HCT116 (cell line): Measurements from ENCODE around the gene IL22RA1. TPM values are rescaled to one million over a fixed set of nuclear protein-coding genes. Genes with fewer than 3 reads are reported as not detected.

ENCODE experiments used
- ATAC-seq: fragments of 200-7000 bp; cut with Tn5 transposase; 2 replicates; pipeline ENCODE4 v1.9.1; 2020; ENCODE audit warnings: mild to moderate bottlenecking, moderate library complexity
- BruUV-seq: library from RNA; stranded (reverse); fragments of 400-500 nt; replicated peaks from 2 replicates; lab custom pipeline; 2021; lab: Mats Ljungman, UMichigan
- CTCF ChIA-PET: fragments of 300-600 bp; sonication (Branson Sonifier 250); formaldehyde crosslinking; loops from one replicate; lab custom pipeline; 2021; ENCODE audit warnings: antibody characterized with exemption; lab: Charles Lee
- POLR2A ChIA-PET: fragments of 300-600, 350-600 bp; sonication (Branson Sonifier 250); formaldehyde crosslinking; loops from one replicate; lab custom pipeline; 2021; ENCODE audit warnings: antibody characterized with exemption; lab: Charles Lee
- RAD21 ChIA-PET, 2 experiments: fragments of 300-600 bp; sonication (Branson Sonifier 250); formaldehyde crosslinking; loops; one replicate each; lab custom pipeline; 2023; ENCODE audit warnings: low total read pairs in 2 of 2; ENCODE audit not compliant: uncharacterized antibody in 2 of 2, unreplicated experiment in 2 of 2, low non-redundant PET in 1 of 2; lab: Charles Lee
- DNase-seq: peaks from one replicate; pipeline ENCODE4 v3.0.0-alpha.2; 2010; ENCODE audit warnings: low read depth, low spot score
- H2AFZ ChIP-seq: fragments of 200-600 bp; shearing (Covaris generic), sonication (generic); 2 replicates; pipeline ENCODE4 v1.6.1; 2017; ENCODE audit warnings: low read depth, mixed run types, mixed read lengths, antibody characterized with exemption, low read length; ENCODE audit not compliant: poor library complexity, severe bottlenecking
- H3K27ac ChIP-seq: 2 replicates; pipeline ENCODE4 v1.5.1; 2012; ENCODE audit warnings: low read depth, low read length
- H3K27me3 ChIP-seq: fragments of 200-600 bp; sonication (generic); 2 replicates; pipeline ENCODE4 v1.6.1; 2016; ENCODE audit warnings: mixed run types, low read length, mixed read lengths; ENCODE audit not compliant: insufficient read depth
- H3K36me3 ChIP-seq, 2 experiments: fragments of 200-500 bp in 1 of 2; fragments of 200-600 bp in 1 of 2; sonication (Bioruptor generic) in 1 of 2; sonication (generic) in 1 of 2; 2 replicates each; pipeline versions ENCODE4 v1.5.1 to v1.6.1; 2014 to 2016; ENCODE audit warnings: low read length in 2 of 2, inconsistent platforms in 1 of 2, mixed read lengths in 1 of 2, mixed run types in 1 of 2; ENCODE audit not compliant: insufficient read depth in 2 of 2, control insufficient read depth in 1 of 2
- H3K4me1 ChIP-seq, 2 experiments: fragments of 200-600 bp in 1 of 2; sonication (generic) in 1 of 2; 2 replicates each; pipeline versions ENCODE4 v1.5.1 to v1.6.1; 2012 to 2017; ENCODE audit warnings: low read length in 2 of 2, inconsistent platforms in 1 of 2, mild to moderate bottlenecking in 1 of 2, mixed read lengths in 1 of 2, mixed run types in 1 of 2, moderate library complexity in 1 of 2; ENCODE audit not compliant: insufficient read depth in 2 of 2, control insufficient read depth in 1 of 2
- H3K4me2 ChIP-seq: fragments of 200-600 bp; sonication (generic); 2 replicates; pipeline ENCODE4 v1.6.1; 2017; ENCODE audit warnings: mixed run types, low read length, mixed read lengths
- H3K4me3 ChIP-seq, 2 experiments: fragments of 200-600 bp in 1 of 2; sonication (generic) in 1 of 2; replicated peaks in 1 of 2; 2 replicates each; pipeline ENCODE4 v1.5.1; 2011 to 2016; ENCODE audit warnings: low read length in 2 of 2, control low read depth in 1 of 2, low read depth in 1 of 2, mild to moderate bottlenecking in 1 of 2, mixed read lengths in 1 of 2, mixed run types in 1 of 2
- H3K79me2 ChIP-seq: fragments of 200-600 bp; sonication (generic); 2 replicates; pipeline ENCODE4 v1.6.1; 2017; ENCODE audit warnings: mild to moderate bottlenecking, mixed run types, low read length, moderate library complexity, mixed read lengths; ENCODE audit not compliant: insufficient read depth
- H3K9ac ChIP-seq: fragments of 200-600 bp; sonication (generic); 2 replicates; pipeline ENCODE4 v1.6.1; 2016; ENCODE audit warnings: low read length, mixed read lengths
- H3K9me2 ChIP-seq: fragments of 200-600 bp; sonication (generic), shearing (Covaris generic); 2 replicates; pipeline ENCODE4 v1.6.1; 2017; ENCODE audit warnings: mixed run types, mild to moderate bottlenecking, moderate library complexity; ENCODE audit not compliant: insufficient read depth
- H3K9me3 ChIP-seq, 2 experiments: fragments of 200-500 bp in 1 of 2; fragments of 200-600 bp in 1 of 2; sonication (Bioruptor generic) in 1 of 2; sonication (generic) in 1 of 2; 2 replicates each; pipeline ENCODE4 v1.6.1; 2014 to 2017; ENCODE audit warnings: low read length in 2 of 2, mixed read lengths in 2 of 2, inconsistent platforms in 1 of 2, low read depth in 1 of 2, mild to moderate bottlenecking in 1 of 2, mixed run types in 1 of 2, moderate library complexity in 1 of 2; ENCODE audit not compliant: control insufficient read depth in 1 of 2, insufficient read depth in 1 of 2
- H4K20me1 ChIP-seq: fragments of 200-600 bp; sonication (generic), shearing (Covaris generic); 2 replicates; pipeline ENCODE4 v1.6.1; 2017; ENCODE audit warnings: mixed run types, mild to moderate bottlenecking, moderate library complexity; ENCODE audit not compliant: insufficient read depth
- EGR1 ChIP-seq: IDR thresholded peaks from 2 replicates; pipeline ENCODE4 v1.6.1; 2012; ENCODE audit warnings: low read depth
- RAD21 ChIP-seq: IDR thresholded peaks from 2 replicates; pipeline ENCODE4 v1.6.1; 2012; ENCODE audit warnings: low read depth, mild to moderate bottlenecking
- SIN3A ChIP-seq: IDR thresholded peaks from 2 replicates; pipeline ENCODE4 v1.6.1; 2012; ENCODE audit warnings: low read depth
- SRF ChIP-seq: IDR thresholded peaks from 2 replicates; pipeline ENCODE4 v1.6.1; 2012; ENCODE audit warnings: low read depth
- YY1 ChIP-seq: IDR thresholded peaks from 2 replicates; pipeline ENCODE4 v1.6.1; 2011; ENCODE audit warnings: low read length, low read depth, moderate library complexity, mild to moderate bottlenecking; ENCODE audit not compliant: insufficient replicate concordance; ENCODE audit errors: extremely low read depth
- intact Hi-C: fragments of 100-400 bp; cut with micrococcal nuclease; formaldehyde crosslinking; loops from 2 replicates; pipeline ENCODE4 v1.10.0; 2022
- total RNA-seq: library from RNA; stranded (reverse); gene quantifications from one replicate; pipeline ENCODE4 v1.2.1, GENCODE V29; 2021; ENCODE audit not compliant: unreplicated experiment
- TF ChIP-seq, protein P1 (sequence below): IDR thresholded peaks from 2 replicates; pipeline ENCODE4 v1.6.1; 2012; ENCODE audit warnings: low read depth

The IL22RA1 gene
- total RNA-seq, 1 experiment from 2014 or later = 2.1 TPM

DNA sequence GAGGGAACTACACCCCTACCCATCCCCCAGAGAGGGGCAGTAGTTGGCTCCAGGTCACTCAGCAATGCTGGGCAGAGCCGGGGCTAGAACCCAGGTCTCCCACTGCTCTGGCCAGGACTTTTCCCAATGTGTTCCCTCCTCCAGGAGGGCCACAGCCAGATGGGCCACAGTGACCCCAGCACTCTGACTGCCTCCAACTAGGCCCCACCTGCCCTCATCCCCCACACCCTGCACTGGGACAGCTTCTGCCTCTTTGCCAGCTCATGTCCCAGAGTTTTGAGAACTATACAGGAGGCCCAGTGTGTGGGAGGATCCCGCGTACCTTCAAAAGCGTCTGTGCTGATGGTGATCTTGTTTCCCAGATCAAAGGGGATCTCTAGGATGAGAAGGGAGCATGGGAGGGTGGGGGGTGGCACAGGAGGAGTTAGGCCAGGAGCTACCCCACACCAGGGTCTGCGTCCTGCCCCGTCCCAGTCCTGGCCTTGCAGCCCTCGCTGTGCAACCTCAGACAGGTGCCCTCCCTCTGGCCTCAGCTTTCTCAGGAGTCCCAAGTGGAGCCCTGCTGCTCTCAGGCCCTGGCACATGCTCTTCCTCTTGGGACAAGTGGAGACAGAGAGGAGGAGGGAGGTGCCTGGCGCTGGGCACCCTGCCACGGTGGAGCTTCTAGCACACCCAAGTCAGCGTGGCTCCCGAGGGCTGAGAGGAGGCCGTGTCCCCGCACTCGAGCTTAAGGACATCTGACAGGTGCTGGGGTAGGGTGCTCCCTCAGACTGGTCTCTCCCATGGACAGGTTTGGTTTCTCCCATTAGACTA lies 53.0 kb downstream of the IL22RA1 start:
- Histone ChIP-seq H3K36me3 (no peaks in the 10 kb centered on the region), H3K9me3 (no peaks in the 10 kb centered on the region), H3K27me3 (no peaks in the 10 kb centered on the region), H3K4me3 (no peak overlapping the region), H3K4me2 (no peak overlapping the region), H3K79me2 (no peaks in the 10 kb centered on the region), H3K9ac (no peak overlapping the region), H4K20me1 (no peaks in the 10 kb centered on the region), H2AFZ (no peak overlapping the region), H3K27ac (no peak overlapping the region), H3K4me1 (no peaks in the 10 kb centered on the region), H3K9me2 (no peaks in the 10 kb centered on the region)
- ChIA-PET POLR2A (no interaction called here), CTCF (no interaction called here), RAD21 (no interaction called here)
- intact Hi-C loops = no loop called here
- no peak for DNase-seq
- BruUV-seq = no TSS peak
- no peak for ATAC-seq
- no peak for TF ChIP-seq SRF
- TF ChIP-seq EGR1 = no peak
- TF ChIP-seq YY1 = no peak
- TF ChIP-seq, protein P1, sequence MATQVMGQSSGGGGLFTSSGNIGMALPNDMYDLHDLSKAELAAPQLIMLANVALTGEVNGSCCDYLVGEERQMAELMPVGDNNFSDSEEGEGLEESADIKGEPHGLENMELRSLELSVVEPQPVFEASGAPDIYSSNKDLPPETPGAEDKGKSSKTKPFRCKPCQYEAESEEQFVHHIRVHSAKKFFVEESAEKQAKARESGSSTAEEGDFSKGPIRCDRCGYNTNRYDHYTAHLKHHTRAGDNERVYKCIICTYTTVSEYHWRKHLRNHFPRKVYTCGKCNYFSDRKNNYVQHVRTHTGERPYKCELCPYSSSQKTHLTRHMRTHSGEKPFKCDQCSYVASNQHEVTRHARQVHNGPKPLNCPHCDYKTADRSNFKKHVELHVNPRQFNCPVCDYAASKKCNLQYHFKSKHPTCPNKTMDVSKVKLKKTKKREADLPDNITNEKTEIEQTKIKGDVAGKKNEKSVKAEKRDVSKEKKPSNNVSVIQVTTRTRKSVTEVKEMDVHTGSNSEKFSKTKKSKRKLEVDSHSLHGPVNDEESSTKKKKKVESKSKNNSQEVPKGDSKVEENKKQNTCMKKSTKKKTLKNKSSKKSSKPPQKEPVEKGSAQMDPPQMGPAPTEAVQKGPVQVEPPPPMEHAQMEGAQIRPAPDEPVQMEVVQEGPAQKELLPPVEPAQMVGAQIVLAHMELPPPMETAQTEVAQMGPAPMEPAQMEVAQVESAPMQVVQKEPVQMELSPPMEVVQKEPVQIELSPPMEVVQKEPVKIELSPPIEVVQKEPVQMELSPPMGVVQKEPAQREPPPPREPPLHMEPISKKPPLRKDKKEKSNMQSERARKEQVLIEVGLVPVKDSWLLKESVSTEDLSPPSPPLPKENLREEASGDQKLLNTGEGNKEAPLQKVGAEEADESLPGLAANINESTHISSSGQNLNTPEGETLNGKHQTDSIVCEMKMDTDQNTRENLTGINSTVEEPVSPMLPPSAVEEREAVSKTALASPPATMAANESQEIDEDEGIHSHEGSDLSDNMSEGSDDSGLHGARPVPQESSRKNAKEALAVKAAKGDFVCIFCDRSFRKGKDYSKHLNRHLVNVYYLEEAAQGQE = no peak
- TF ChIP-seq SIN3A = no peak
- no peak for TF ChIP-seq RAD21
